ENCODE results near the gene CACNB2.

CACNB2 gene

GRCh38 chr10:18293536-18294510, 153.6 kb downstream of the CACNB2 start:
- DNase-seq (ENCODE audit: low read depth) = no peak

- no peak for DNase-seq (ENCODE audit: low read depth)
These were observed 154.4 kb downstream of the CACNB2 start for GRCh38 chr10:18294633-18295032.

DNA sequence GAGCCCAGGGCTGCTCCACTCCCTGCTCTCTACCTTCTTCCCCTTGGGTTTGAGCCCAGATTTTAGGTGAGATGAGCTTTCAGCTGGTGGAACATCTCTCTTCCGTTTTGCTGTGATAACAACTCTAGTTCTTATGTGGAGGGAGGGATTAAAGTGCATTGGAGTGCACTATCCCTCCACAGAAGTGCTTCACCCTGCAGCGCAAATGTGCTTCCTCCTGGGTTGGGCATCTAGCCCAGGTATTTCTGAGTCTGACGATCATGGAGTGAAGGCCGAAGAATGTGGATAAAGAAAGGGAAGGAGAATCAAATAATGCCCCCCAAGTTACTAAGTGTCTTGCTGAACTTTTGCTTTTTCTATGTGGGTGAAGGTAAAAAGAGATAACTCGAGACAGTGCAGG, 157.4 kb downstream of the CACNB2 start:
- DNase-seq (ENCODE audit: low read depth) = no peak

- DNase-seq (ENCODE audit: low read depth) = no peak
These were observed 158.0 kb downstream of the CACNB2 start for GRCh38 chr10:18298256-18298655.

DNA sequence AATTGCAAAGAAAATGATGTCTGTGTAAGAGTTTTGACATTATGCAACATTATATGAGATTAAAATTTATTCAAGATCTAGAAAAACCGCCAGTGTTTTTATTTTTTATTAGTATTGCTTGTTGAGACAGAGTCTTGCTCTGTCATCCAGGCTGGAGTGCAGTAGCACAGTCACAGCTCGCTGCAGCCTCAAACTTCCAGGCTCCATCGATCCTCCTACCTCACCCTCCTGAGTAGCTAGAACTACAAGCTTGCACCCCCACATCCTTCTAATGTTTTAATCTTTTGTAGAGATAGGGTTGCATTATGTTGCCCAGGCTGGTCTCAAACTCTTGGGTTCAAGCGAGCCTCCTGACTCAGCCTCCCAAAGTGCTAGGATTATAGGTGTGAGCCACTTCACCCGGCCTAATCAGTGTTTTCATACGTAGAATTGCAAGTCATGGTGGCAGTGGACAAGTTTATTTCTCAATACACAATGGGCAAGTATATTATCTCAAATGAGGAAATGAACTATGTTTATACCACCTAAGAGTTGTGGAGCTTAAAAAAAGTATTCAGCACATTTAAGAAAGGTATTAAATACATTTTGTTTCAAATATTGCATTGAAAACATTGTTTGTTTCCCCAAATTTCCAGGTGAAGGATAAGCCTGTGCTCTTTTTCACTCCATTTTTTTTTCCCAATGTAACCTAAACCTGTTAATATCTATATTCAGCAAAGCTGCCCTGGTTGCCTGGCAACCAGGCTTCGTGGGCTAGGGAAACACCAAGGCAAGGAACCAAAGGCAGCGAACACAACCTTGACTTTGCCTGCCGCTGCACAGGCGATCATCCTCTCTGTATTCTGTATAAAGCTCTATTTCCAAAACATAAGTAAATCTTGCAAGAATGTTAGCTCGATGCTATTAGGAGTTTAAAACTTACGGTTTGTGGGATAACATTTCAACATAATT, 163.9 kb downstream of the CACNB2 start:
- no peak for DNase-seq (ENCODE audit: low read depth)

- DNase-seq (ENCODE audit: low read depth) = no peak
These were observed 165.8 kb downstream of the CACNB2 start for GRCh38 chr10:18306031-18306430.

- DNase-seq (ENCODE audit: low read depth) = no peak
These were observed 168.4 kb downstream of the CACNB2 start for GRCh38 chr10:18308600-18308999.

GRCh38 chr10:18310761-18311160, 170.5 kb downstream of the CACNB2 start:
- DNase-seq (ENCODE audit: low read depth) = no peak

DNA sequence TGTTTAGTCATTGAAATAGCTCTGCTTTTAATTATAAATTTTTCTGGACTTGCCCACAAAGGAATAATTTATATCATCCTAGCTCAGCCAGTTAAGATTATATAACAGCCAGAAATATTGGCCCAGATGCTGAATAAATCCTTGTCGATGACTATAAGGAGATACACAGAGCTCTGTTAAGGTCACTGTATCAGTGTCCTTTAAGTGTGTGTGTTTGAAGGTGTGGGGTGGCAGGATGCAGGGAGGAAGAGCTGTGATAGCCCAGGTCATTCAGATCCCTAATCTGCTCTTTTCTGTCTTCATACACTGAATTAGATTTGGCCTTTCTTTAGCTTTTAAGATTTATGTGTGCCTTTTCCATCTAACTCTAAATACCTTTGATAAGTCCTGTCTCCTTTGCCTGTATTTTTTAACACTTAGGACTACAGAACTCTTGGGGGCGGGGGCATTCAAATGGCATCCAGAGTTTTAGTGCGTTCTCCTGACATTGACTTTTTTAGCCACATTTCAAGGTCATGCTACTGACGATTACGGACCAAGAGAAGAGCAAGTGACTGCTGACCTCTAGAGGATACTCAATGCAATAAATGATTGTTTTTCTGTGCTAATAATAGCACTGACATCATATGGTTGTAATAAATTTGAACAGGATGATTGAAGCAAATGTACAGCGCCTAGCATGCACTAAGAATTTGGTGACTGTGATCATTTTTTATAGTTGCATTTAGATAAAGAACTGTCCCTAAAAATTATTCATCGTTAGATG, 172.3 kb downstream of the CACNB2 start:
- DNase-seq (ENCODE audit: low read depth) = no peak

DNA sequence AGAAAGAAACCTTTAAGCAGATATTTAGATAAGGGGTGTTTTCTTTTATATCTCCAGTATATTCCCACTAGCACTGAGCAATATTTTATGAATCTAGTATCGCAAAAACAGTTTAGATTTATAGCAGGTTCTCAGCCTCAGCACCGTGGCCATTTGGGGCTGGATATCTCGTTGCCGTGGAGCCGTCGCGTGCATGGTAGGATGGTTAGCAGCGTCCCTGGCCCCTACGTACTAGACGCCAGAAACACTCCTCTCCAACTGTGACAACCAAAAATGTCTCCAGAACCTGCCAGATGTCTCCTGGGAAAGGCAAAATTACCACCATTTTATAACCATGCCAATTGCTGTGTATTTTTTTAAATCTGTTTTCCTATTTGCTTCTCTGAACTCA, 172.9 kb downstream of the CACNB2 start:
- DNase-seq (ENCODE audit: low read depth) = no peak

- DNase-seq (ENCODE audit: low read depth) = no peak
These were observed 173.4 kb downstream of the CACNB2 start for GRCh38 chr10:18313626-18314025.

- DNase-seq (ENCODE audit: low read depth) = no peak
These were observed 179.4 kb downstream of the CACNB2 start for GRCh38 chr10:18319628-18320027.

DNA sequence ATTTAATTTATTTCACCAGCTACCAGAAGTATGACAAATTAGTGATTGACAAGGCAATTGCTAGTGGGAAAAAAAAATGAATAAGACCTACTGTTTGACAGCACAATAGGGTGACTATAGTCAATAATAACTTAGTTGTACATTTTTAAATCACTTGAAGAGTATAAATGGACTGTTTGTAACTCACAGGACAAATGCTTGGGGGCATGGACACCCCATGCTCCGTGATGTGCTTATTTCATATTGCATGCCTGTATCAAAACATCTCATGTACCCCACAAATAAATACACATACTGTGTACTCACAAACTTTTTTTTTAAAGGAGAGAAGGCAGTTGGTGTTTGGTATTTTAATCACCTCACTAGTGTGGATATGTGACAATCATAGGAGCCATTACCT, 181.1 kb downstream of the CACNB2 start:
- no peak for DNase-seq (ENCODE audit: low read depth)

DNA sequence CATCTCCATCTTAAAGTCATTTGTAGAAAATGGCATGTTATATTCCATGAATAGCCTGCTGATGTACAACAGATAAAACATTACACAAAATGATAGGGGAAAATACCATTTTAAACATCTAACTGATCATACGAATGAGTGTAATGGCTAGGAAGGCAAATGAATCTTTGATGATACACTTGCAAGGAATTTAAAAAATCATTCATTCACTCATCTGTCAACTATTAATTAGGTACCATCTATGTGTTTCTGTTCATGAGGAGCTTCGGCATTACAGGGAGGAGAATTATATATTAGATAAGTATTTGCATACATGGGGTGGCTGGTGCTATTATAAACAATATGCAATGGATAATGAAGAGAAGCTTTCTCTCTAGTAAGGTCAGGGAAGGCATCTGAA, 183.7 kb downstream of the CACNB2 start:
- no peak for DNase-seq (ENCODE audit: low read depth)

GRCh38 chr10:18325410-18325809, 185.2 kb downstream of the CACNB2 start:
- no peak for DNase-seq (ENCODE audit: low read depth)

- DNase-seq (ENCODE audit: low read depth) = no peak
These were observed 185.8 kb downstream of the CACNB2 start for GRCh38 chr10:18325889-18326531.

- DNase-seq (ENCODE audit: low read depth) = no peak
These were observed 188.7 kb downstream of the CACNB2 start for GRCh38 chr10:18328941-18329340.

GRCh38 chr10:18332048-18332447, 191.8 kb downstream of the CACNB2 start:
- DNase-seq (ENCODE audit: low read depth) = no peak

- DNase-seq (ENCODE audit: low read depth) = no peak
These were observed 192.3 kb downstream of the CACNB2 start for GRCh38 chr10:18332484-18332883.

GRCh38 chr10:18333621-18334020, 193.4 kb downstream of the CACNB2 start:
- no peak for DNase-seq (ENCODE audit: low read depth)

- no peak for DNase-seq (ENCODE audit: low read depth)
These were observed 194.1 kb downstream of the CACNB2 start for GRCh38 chr10:18334116-18334867.

Data from stimulated activated CD8-positive, alpha-beta memory T cell treated with anti-CD3 and anti-CD28 coated beads, Interleukin-15, amount 100 ng/mL, for 1 hour (primary cell).